OCI-LY3 (cell line): ENCODE measurements around the gene CROCC2.

Source experiments
- CTCF ChIP-seq: fragments of 200-600, 300-600 bp; sonication (generic); IDR thresholded peaks from 2 replicates; pipeline ENCODE4 v1.5.1; 2014; ENCODE audit warnings: antibody characterized with exemption, low read length, low read depth
- EZH2phosphoT487 ChIP-seq: fragments of 200-600 bp; shearing (Covaris generic); IDR thresholded peaks from 2 replicates; pipeline ENCODE4 v1.6.1; 2018; ENCODE audit warnings: antibody characterized with exemption, mixed run types, low read depth

GRCh38 chr2:240916571-240917008 is 10.5 kb downstream of the CROCC2 start:
- TF ChIP-seq CTCF (no peak), EZH2phosphoT487 (no peak)
